A549 (cell line): ENCODE data around the gene DBNDD1. TPM values are rescaled to one million over a fixed set of nuclear protein-coding genes. Genes with fewer than 3 reads are reported as not detected.

Source experiments
- ATAC-seq, 2 experiments: fragments of 200-7000 bp in 1 of 2; fragments of >200 bp in 1 of 2; cut with Nextera tagmentation in 1 of 2; cut with Tn5 transposase in 1 of 2; 3 replicates each; pipeline versions ENCODE4 v1.8.0 to v1.9.1; 2018 to 2020; ENCODE audit warnings: mild to moderate bottlenecking in 1 of 2, moderate library complexity in 1 of 2
- CTCF ChIA-PET: fragments of 300-600 bp; sonication (Branson Sonifier 250); formaldehyde crosslinking; extraction: SDS; loops from one replicate; lab custom pipeline; 2021; ENCODE audit warnings: antibody characterized with exemption, inconsistent platforms; lab: Yijun Ruan, JAX
- POLR2A ChIA-PET: fragments of 350-600 bp; formaldehyde crosslinking; extraction: SDS; loops from one replicate; lab custom pipeline; 2021; ENCODE audit warnings: antibody characterized with exemption, inconsistent platforms; lab: Yijun Ruan, JAX
- DNase-seq, 2 experiments: peaks; one replicate each; pipeline versions ENCODE4 v3.0.0 to v3.0.0-alpha.2; 2011 to 2016; ENCODE audit warnings: low read depth in 1 of 2, low spot score in 1 of 2
- FAIRE-seq: peaks from 2 replicates; lab custom pipeline; 2011; peaks lifted over from hg19 to GRCh38; lab: Jason Lieb, UNC
- H3K27ac ChIP-seq, 2 experiments: fragments of >200 bp; sonication (Bioruptor Twin); formaldehyde crosslinking; 3 replicates each; pipeline ENCODE4 v1.5.1; 2016 to 2017
- H3K4me1 ChIP-seq: fragments of >200 bp; sonication (Bioruptor Twin); formaldehyde crosslinking; 3 replicates; pipeline ENCODE4 v1.6.1; 2016
- H3K4me2 ChIP-seq: fragments of >200 bp; sonication (Bioruptor Twin); formaldehyde crosslinking; 3 replicates; pipeline ENCODE4 v1.6.1; 2016
- H3K4me3 ChIP-seq: fragments of >200 bp; sonication (Bioruptor Twin); formaldehyde crosslinking; 3 replicates; pipeline ENCODE4 v1.5.1; 2016
- H3K9me3 ChIP-seq: fragments of >200 bp; sonication (Bioruptor Twin); formaldehyde crosslinking; 3 replicates; pipeline ENCODE4 v1.6.1; 2016
- CBX2 ChIP-seq: fragments of 200-600 bp; sonication (generic); IDR thresholded peaks from 2 replicates; pipeline ENCODE4 v1.6.1; 2016; ENCODE audit warnings: low read depth, mild to moderate bottlenecking, borderline replicate concordance
- CEBPB ChIP-seq, 2 experiments: fragments of >200 bp in 1 of 2; sonication (Bioruptor Twin) in 1 of 2; formaldehyde crosslinking in 1 of 2; IDR thresholded peaks; 2 replicates each; pipeline ENCODE4 v1.6.1; 2012 to 2016
- CTCF ChIP-seq: fragments of >200 bp; sonication (Bioruptor Twin); formaldehyde crosslinking; IDR thresholded peaks from 3 replicates; pipeline ENCODE4 v1.5.1; 2016
- E2F6 ChIP-seq: IDR thresholded peaks from 2 replicates; pipeline ENCODE4 v1.6.1; 2012; ENCODE audit warnings: low read depth, borderline replicate concordance
- EHMT2 ChIP-seq: fragments of 200-600 bp; sonication (generic); IDR thresholded peaks from 2 replicates; pipeline ENCODE4 v1.6.1; 2016; ENCODE audit warnings: antibody characterized with exemption, low read depth, mild to moderate bottlenecking, moderate library complexity
- EP300 ChIP-seq, 2 experiments: fragments of >200 bp; sonication (Bioruptor Twin); formaldehyde crosslinking; IDR thresholded peaks; 2 replicates in 1 of 2; 3 replicates in 1 of 2; pipeline ENCODE4 v1.6.1; 2016 to 2017
- FOSL2 ChIP-seq, 2 experiments: fragments of 450-650 bp in 1 of 2; fragments of >200 bp in 1 of 2; sonication (Bioruptor Twin) in 1 of 2; formaldehyde crosslinking; IDR thresholded peaks; 2 replicates each; pipeline versions ENCODE4 v1.5.0 to v1.6.1; 2016 to 2020; ENCODE audit warnings: mild to moderate bottlenecking in 1 of 2, moderate library complexity in 1 of 2
- GATA3 ChIP-seq: IDR thresholded peaks from 2 replicates; pipeline ENCODE4 v1.6.1; 2012; ENCODE audit warnings: borderline replicate concordance
- HDAC2 ChIP-seq: fragments of 200-600 bp; sonication (generic); IDR thresholded peaks from 2 replicates; pipeline ENCODE4 v1.6.1; 2016
- HOXB13 ChIP-seq: fragments of 250-450 bp; sonication (Bioruptor Pico); IDR thresholded peaks from 2 replicates; pipeline ENCODE4 v1.5.0; 2020; ENCODE audit warnings: low read depth, mild to moderate bottlenecking, moderate library complexity
- HOXB5 ChIP-seq: fragments of 250-450 bp; sonication (Bioruptor Pico); IDR thresholded peaks from 2 replicates; pipeline ENCODE4 v1.5.0; 2020; ENCODE audit warnings: mild to moderate bottlenecking, moderate library complexity
- JUNB ChIP-seq: fragments of >200 bp; sonication (Bioruptor Twin); formaldehyde crosslinking; IDR thresholded peaks from 2 replicates; pipeline ENCODE4 v1.6.1; 2016
- MAFK ChIP-seq: fragments of 450-650 bp; IDR thresholded peaks from 2 replicates; pipeline ENCODE4 v1.6.1; 2014; ENCODE audit not compliant: partially characterized antibody
- MAX ChIP-seq: IDR thresholded peaks from 2 replicates; pipeline ENCODE4 v1.6.1; 2012
- MAZ ChIP-seq: fragments of 150-350 bp; IDR thresholded peaks from 2 replicates; pipeline ENCODE4 v1.6.1; 2014; ENCODE audit warnings: antibody characterized with exemption, low read depth, low read length, borderline replicate concordance
- RAD21 ChIP-seq, 2 experiments: fragments of >200 bp in 1 of 2; sonication (Bioruptor Twin) in 1 of 2; formaldehyde crosslinking in 1 of 2; IDR thresholded peaks in 1 of 2; conservative IDR thresholded peaks in 1 of 2; 2 replicates in 1 of 2; 3 replicates in 1 of 2; pipeline ENCODE4 v1.6.1; 2012 to 2018; ENCODE audit warnings: inconsistent platforms in 1 of 2
- RCOR1 ChIP-seq: fragments of 150-350 bp; IDR thresholded peaks from 2 replicates; pipeline ENCODE4 v1.6.1; 2014; ENCODE audit warnings: antibody characterized with exemption, low read length, low read depth
- SMC3 ChIP-seq: fragments of >200 bp; sonication (Bioruptor Twin); formaldehyde crosslinking; IDR thresholded peaks from 3 replicates; pipeline ENCODE4 v1.6.1; 2018; ENCODE audit warnings: inconsistent platforms
- WGBS: methylation state at CpG from one replicate; pipeline ENCODE4 v1.1.6; 2017; ENCODE audit errors: missing lambda C conversion rate; 5-methylcytosine and 5-hydroxymethylcytosine counted together
- polyA plus RNA-seq, 4 experiments: library from polyadenylated mRNA; depleted of rRNA in 3 of 4; stranded (reverse); fragments of >200 nt; fragmentation: RNase III in 1 of 4; extraction: RNeasy Plus Mini Kit Qiagen cat#74134 plus additional on column Dnase treatment in 1 of 4; gene quantifications; 2 replicates in 3 of 4; 3 replicates in 1 of 4; pipeline ENCODE4 v1.2.3, GENCODE V29; 2011 to 2017
- TF ChIP-seq, protein P1 (sequence below): fragments of 250-450 bp; sonication (Bioruptor Pico); IDR thresholded peaks from 2 replicates; pipeline ENCODE4 v1.5.0; 2020; ENCODE audit warnings: low read depth, mild to moderate bottlenecking, moderate library complexity
- TF ChIP-seq, protein P2 (sequence below): IDR thresholded peaks from 2 replicates; pipeline ENCODE4 v1.6.1; 2012

The DBNDD1 gene
- polyA plus RNA-seq, 2 of the 4 experiments (the other 2 are of a cell fraction): 23.0 to 43.8 TPM

GRCh38 chr16:90046971-90047713, 27.9 kb upstream of the DBNDD1 start:
- Histone ChIP-seq H3K27ac (peak overlapping the region; percentile 83 to 92), H3K4me3 (peak overlapping the region; percentile 72)
- ChIA-PET POLR2A (interaction anchor here (1.3 kb wide), 1 partner anchor 24 kb away, joined by 3 read pairs; no protein-coding TSS in a partner anchor), CTCF (interaction anchor here (1.8 to 4.6 kb wide), 2 partner anchors 11 to 35 kb away, joined by 6 to 25 read pairs; no protein-coding TSS in a partner anchor)
- TF ChIP-seq SMC3 (no peak), RCOR1 (no peak), MAX (peak; percentile 39; the same call in 1 of the 2 replicates), MAZ (no peak), JUNB (no peak)
- TF ChIP-seq, all 56 proteins: peak for 1
- FAIRE-seq: no peak
- WGBS: 15% methylated on average over 13 of the region's 40 CpGs
- Histone ChIP-seq H3K9me3 (no peaks in the 10 kb centered on the region), H3K4me1 (peaks cover 27% of the 10 kb centered on the region), H3K4me2 (peak overlapping the region; percentile 100)
- ATAC-seq: peak; percentile 37 to 66
- DNase-seq: no peak

- TF ChIP-seq EP300 (IDR thresholded peaks at IDR 0.05) (no peak), HOXB5 (no peak), E2F6 (no peak), RAD21 (conservative IDR thresholded peaks at IDR 0.05 in 1 of 2, IDR thresholded peaks at IDR 0.05 in 1 of 2) (no peak), GATA3 (0 out of 2 replicates have a peak, but pooled peaks have one; percentile 6), CEBPB (IDR thresholded peaks at IDR 0.05) (no peak), HOXB13 (CRISPR knock-in tag) (no peak), CBX2 (no peak)
- TF ChIP-seq, protein P1, sequence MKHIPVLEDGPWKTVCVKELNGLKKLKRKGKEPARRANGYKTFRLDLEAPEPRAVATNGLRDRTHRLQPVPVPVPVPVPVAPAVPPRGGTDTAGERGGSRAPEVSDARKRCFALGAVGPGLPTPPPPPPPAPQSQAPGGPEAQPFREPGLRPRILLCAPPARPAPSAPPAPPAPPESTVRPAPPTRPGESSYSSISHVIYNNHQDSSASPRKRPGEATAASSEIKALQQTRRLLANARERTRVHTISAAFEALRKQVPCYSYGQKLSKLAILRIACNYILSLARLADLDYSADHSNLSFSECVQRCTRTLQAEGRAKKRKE (CRISPR knock-in tag): no peak
- TF ChIP-seq, protein P2, sequence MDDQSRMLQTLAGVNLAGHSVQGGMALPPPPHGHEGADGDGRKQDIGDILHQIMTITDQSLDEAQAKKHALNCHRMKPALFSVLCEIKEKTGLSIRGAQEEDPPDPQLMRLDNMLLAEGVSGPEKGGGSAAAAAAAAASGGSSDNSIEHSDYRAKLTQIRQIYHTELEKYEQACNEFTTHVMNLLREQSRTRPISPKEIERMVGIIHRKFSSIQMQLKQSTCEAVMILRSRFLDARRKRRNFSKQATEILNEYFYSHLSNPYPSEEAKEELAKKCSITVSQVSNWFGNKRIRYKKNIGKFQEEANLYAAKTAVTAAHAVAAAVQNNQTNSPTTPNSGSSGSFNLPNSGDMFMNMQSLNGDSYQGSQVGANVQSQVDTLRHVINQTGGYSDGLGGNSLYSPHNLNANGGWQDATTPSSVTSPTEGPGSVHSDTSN: 0 out of 2 replicates have a peak, but pooled peaks have one; percentile 2
- H3K9me3 ChIP-seq: no peaks in the 10 kb centered on the region
- peak in 1 of 2 experiments; percentile 9; a peak in 3 of 6 replicates for ATAC-seq
- DNase-seq: no peak
- ChIA-PET CTCF (interaction anchor here (0.6 to 4.6 kb wide), 5 partner anchors 10 to 348 kb away, joined by 4 to 25 read pairs (median 6); no protein-coding TSS in a partner anchor), POLR2A (interaction anchor here (1.3 kb wide), 1 partner anchor 23 kb away, joined by 3 read pairs; no protein-coding TSS in a partner anchor)
- 75% methylated on average over 20 of the region's 23 CpGs for WGBS
- peak overlapping the region; percentile 100 for H3K4me2 ChIP-seq
- peaks cover 27% of the 10 kb centered on the region for H3K4me1 ChIP-seq
- peak overlapping the region; percentile 72 for H3K4me3 ChIP-seq
- no peak for FAIRE-seq
- H3K27ac ChIP-seq: peak overlapping the region; percentile 83 to 92
Measured at GRCh38 chr16:90046122-90046970, 27.1 kb upstream of the DBNDD1 start.

- peaks cover 27% of the 10 kb centered on the region for H3K4me1 ChIP-seq
- ATAC-seq: peak; percentile 57 to 63
- CTCF ChIA-PET: interaction anchor here (0.6 to 4.6 kb wide), 4 partner anchors 21 to 84 kb away, joined by 3 to 25 read pairs (median 4); no protein-coding TSS in a partner anchor
- TF ChIP-seq JUNB (no peak), CTCF (no peak), EHMT2 (no peak), HDAC2 (no peak), FOSL2 (IDR thresholded peaks at IDR 0.05) (0 out of 2 replicates have a peak, but pooled peaks have one; percentile 12), FOSL2 (CRISPR knock-in tag; IDR thresholded peaks at IDR 0.05) (peak; percentile 61), HOXB13 (CRISPR knock-in tag) (no peak), MAFK (no peak)
- TF ChIP-seq, all 56 proteins: peak for 1
- FAIRE-seq: no peak
- H3K4me3 ChIP-seq: no peak overlapping the region
- H3K9me3 ChIP-seq: no peaks in the 10 kb centered on the region
- peak; percentile 54 to 76 for DNase-seq
- WGBS: 9% methylated on average over 5 of the region's 7 CpGs
- H3K27ac ChIP-seq: peak overlapping the region in 1 of 2 experiments; percentile 58; a peak in 3 of 6 replicates
- peak overlapping the region; percentile 27 for H3K4me2 ChIP-seq
- POLR2A ChIA-PET: no interaction called here
Measured at GRCh38 chr16:90044111-90044551, 24.9 kb upstream of the DBNDD1 start.
